Prostate gland (tissue), 2 donors: ENCODE data around the gene DUS2.

ENCODE experiments used
- POLR2AphosphoS5 ChIP-seq: sonication (generic); formaldehyde crosslinking; IDR thresholded peaks from one replicate; pipeline ENCODE4 v1.6.1; 2017; ENCODE audit warnings: antibody characterized with exemption
- TF ChIP-seq, protein P1 (sequence below), 4 experiments: fragments of 200-600 bp in 2 of 4; fragments of 450-650 bp in 2 of 4; sonication (generic) in 2 of 4; IDR thresholded peaks; 1 replicate in 3 of 4; 2 replicates in 1 of 4; pipeline ENCODE4 v1.5.1; 2016 to 2019; ENCODE audit warnings: antibody characterized with exemption in 4 of 4, mild to moderate bottlenecking in 2 of 4, moderate library complexity in 2 of 4

DNA sequence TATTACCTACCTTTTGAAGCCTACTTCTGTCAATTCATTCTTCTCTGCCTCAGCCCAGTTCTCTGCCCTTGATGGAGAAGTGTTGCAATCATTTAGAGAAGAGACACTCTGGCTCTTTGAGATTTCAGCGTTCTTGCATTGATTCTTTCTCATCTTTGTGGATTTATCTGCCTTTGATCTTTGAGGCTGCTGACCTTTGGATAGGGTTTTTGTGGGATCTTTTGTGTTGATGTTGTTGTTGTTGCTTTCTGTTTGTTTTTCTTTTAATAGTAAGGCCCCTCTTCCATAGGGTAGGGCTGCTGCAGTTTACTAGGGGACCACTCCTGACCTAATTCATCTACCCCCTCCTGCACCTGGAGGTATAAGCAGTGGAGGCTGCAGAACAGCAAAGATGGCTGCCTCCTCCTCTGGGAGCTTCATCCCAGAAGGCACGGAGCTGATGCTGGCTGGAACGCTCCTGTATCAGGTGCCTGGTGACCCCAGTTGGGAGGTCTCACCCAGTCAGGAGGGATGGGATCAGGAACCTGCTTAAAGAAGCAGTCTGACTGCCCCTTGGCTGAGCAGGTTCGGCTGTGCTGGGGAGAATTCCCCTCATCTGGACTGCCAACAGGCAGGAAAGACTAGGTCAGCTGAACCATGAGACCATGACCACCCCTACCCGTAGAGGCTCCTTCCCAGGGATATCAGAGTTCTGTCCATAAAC, 90.1 kb downstream of the DUS2 start:
- TF ChIP-seq, protein P1, sequence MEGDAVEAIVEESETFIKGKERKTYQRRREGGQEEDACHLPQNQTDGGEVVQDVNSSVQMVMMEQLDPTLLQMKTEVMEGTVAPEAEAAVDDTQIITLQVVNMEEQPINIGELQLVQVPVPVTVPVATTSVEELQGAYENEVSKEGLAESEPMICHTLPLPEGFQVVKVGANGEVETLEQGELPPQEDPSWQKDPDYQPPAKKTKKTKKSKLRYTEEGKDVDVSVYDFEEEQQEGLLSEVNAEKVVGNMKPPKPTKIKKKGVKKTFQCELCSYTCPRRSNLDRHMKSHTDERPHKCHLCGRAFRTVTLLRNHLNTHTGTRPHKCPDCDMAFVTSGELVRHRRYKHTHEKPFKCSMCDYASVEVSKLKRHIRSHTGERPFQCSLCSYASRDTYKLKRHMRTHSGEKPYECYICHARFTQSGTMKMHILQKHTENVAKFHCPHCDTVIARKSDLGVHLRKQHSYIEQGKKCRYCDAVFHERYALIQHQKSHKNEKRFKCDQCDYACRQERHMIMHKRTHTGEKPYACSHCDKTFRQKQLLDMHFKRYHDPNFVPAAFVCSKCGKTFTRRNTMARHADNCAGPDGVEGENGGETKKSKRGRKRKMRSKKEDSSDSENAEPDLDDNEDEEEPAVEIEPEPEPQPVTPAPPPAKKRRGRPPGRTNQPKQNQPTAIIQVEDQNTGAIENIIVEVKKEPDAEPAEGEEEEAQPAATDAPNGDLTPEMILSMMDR (IDR thresholded peaks at IDR 0.05), result no peak
- TF ChIP-seq POLR2AphosphoS5, result no peak
